Endometrial microvascular endothelial cells (primary cell): ENCODE results near the gene OR8D4. TPM values are rescaled to one million over a fixed set of nuclear protein-coding genes. Genes with fewer than 3 reads are reported as not detected.
"Not testable (repeated sequence)": the region's sequence is repeated elsewhere in the genome, so short reads cannot be mapped to it uniquely, and the experiment has no call there.

Experiments used
- in situ Hi-C: cut with HindIII; loops from 2 replicates; pipeline ENCODE4 v1.10.0; 2017; ENCODE audit warnings: low sequenced_read_pairs, low pct_unique_long_range_greater_than_20kb; ENCODE audit errors: inconsistent ontology term
- total RNA-seq: library from RNA; depleted of rRNA; stranded (reverse); fragments of >200 nt; gene quantifications from one replicate; pipeline ENCODE4 v1.2.3, GENCODE V29; 2015; ENCODE audit errors: inconsistent ontology term

The OR8D4 gene
- total RNA-seq, result not detected

- in situ Hi-C loops, result no loop called here
Measured at GRCh38 chr11:123901867-123902266, at the start of gene OR8D4. Gene OR8D4 (plus strand): TSS chr11:123902167. CDS start chr11:123906432, 4,265 bp downstream.

GRCh38 chr11:123852321-123852720 is 49.6 kb upstream of the OR8D4 start:
- in situ Hi-C loops, result no loop called here

GRCh38 chr11:123853038-123853437 is 48.9 kb upstream of the OR8D4 start:
- in situ Hi-C loops, result no loop called here

- in situ Hi-C loops, result no loop called here
Measured at GRCh38 chr11:123856444-123856843, 45.5 kb upstream of the OR8D4 start.

- in situ Hi-C loops, result no loop called here
Measured at GRCh38 chr11:123859731-123860130, 42.2 kb upstream of the OR8D4 start.

- in situ Hi-C loops, result not testable (repeated sequence)
Measured at GRCh38 chr11:123865293-123865692, 36.7 kb upstream of the OR8D4 start.

GRCh38 chr11:123867795-123868194 is 34.2 kb upstream of the OR8D4 start:
- in situ Hi-C loops, result not testable (repeated sequence)

GRCh38 chr11:123880912-123881311 is 21.1 kb upstream of the OR8D4 start:
- in situ Hi-C loops, result no loop called here

GRCh38 chr11:123885570-123885969 is 16.4 kb upstream of the OR8D4 start, which contains the start of gene TMEM225:
Gene TMEM225 (minus strand): TSS chr11:123885670. CDS start chr11:123885425, 245 bp downstream.
- in situ Hi-C loops, result no loop called here

GRCh38 chr11:123892031-123892430 is 9.9 kb upstream of the OR8D4 start:
- in situ Hi-C loops, result no loop called here

- in situ Hi-C loops, result no loop called here
Measured at GRCh38 chr11:123899792-123900191, 2.2 kb upstream of the OR8D4 start.

- in situ Hi-C loops, result no loop called here
Measured at GRCh38 chr11:123903932-123904331, 2.0 kb downstream of the OR8D4 start.

- in situ Hi-C loops, result no loop called here
Measured at GRCh38 chr11:123904932-123905331, 3.0 kb downstream of the OR8D4 start.

- in situ Hi-C loops, result no loop called here
Measured at GRCh38 chr11:123905826-123906225, 3.9 kb downstream of the OR8D4 start.

- in situ Hi-C loops, result no loop called here
Measured at GRCh38 chr11:123920943-123921342, 19.0 kb downstream of the OR8D4 start.

- in situ Hi-C loops, result no loop called here
Measured at GRCh38 chr11:123924027-123924426, 22.1 kb downstream of the OR8D4 start.

GRCh38 chr11:123939317-123939716 is 37.4 kb downstream of the OR8D4 start, which contains the start of gene OR4D5:
Gene OR4D5 (plus strand): TSS chr11:123939617. CDS start chr11:123939617, 0 bp downstream.
- in situ Hi-C loops, result no loop called here

GRCh38 chr11:123942413-123942812 is 40.4 kb downstream of the OR8D4 start:
- in situ Hi-C loops, result no loop called here

GRCh38 chr11:123943738-123944137 is 41.8 kb downstream of the OR8D4 start, which contains the start of gene OR6T1:
Gene OR6T1 (minus strand): TSS chr11:123943838. CDS start chr11:123943838, 0 bp downstream.
- in situ Hi-C loops, result no loop called here

- in situ Hi-C loops, result no loop called here
Measured at GRCh38 chr11:123945132-123945531, 43.2 kb downstream of the OR8D4 start.

GRCh38 chr11:123956752-123957151 is 54.8 kb downstream of the OR8D4 start:
- in situ Hi-C loops, result no loop called here
